GM23338 (cell line): ENCODE data around the gene XAGE3. TPM values are rescaled to one million over a fixed set of nuclear protein-coding genes. Genes with fewer than 3 reads are reported as not detected.
A peak's percentile ranks its signal among the peaks of the same experiment; 100 is the strongest.
"Not testable (repeated sequence)": the region's sequence is repeated elsewhere in the genome, so short reads cannot be mapped to it uniquely, and the experiment has no call there.

ENCODE experiments used
- ATAC-seq: fragments of 200-7000 bp; cut with Tn5 transposase; 3 replicates; pipeline ENCODE4 v1.9.1; 2020
- DNase-seq: peaks from one replicate; pipeline ENCODE4 v3.0.0-alpha.2; 2015; ENCODE audit warnings: low spot score
- H2AFZ ChIP-seq: fragments of 200-600 bp; sonication (generic); 2 replicates; pipeline ENCODE4 v1.8.0; 2016; ENCODE audit warnings: antibody characterized with exemption, mild to moderate bottlenecking, moderate library complexity
- H3F3A ChIP-seq: fragments of 200-600 bp; sonication (generic); replicated peaks from 2 replicates; pipeline ENCODE4 v1.8.0; 2017; ENCODE audit warnings: antibody characterized with exemption, mixed run types, low read depth
- H3K27ac ChIP-seq: fragments of 200-600 bp; sonication (generic); 2 replicates; pipeline ENCODE4 v1.6.1; 2016; ENCODE audit warnings: low read depth
- H3K27me3 ChIP-seq: fragments of 200-600 bp; sonication (generic); 2 replicates; pipeline ENCODE4 v1.8.0; 2016; ENCODE audit warnings: mild to moderate bottlenecking, mixed run types, moderate library complexity; ENCODE audit not compliant: insufficient read depth
- H3K36me3 ChIP-seq: fragments of 200-600 bp; sonication (generic); 2 replicates; pipeline ENCODE4 v1.8.0; 2016; ENCODE audit warnings: mild to moderate bottlenecking; ENCODE audit not compliant: insufficient read depth
- H3K4me1 ChIP-seq: fragments of 200-600 bp; sonication (generic); 2 replicates; pipeline ENCODE4 v1.8.0; 2016; ENCODE audit warnings: mild to moderate bottlenecking, moderate library complexity; ENCODE audit not compliant: insufficient read depth
- H3K4me2 ChIP-seq: fragments of 200-600 bp; sonication (generic); 2 replicates; pipeline ENCODE4 v1.7.1; 2017; ENCODE audit warnings: mixed run types
- H3K4me3 ChIP-seq: fragments of 200-600 bp; sonication (generic); 2 replicates; pipeline ENCODE4 v1.6.1; 2016; ENCODE audit warnings: mixed run types
- H3K79me2 ChIP-seq: fragments of 200-600 bp; sonication (generic); replicated peaks from 2 replicates; pipeline ENCODE4 v1.8.0; 2017; ENCODE audit warnings: mild to moderate bottlenecking; ENCODE audit not compliant: insufficient read depth
- H3K9me2 ChIP-seq: fragments of 200-600 bp; sonication (generic); 2 replicates; pipeline ENCODE4 v1.8.0; 2017; ENCODE audit not compliant: insufficient read depth
- H4K20me1 ChIP-seq: fragments of 200-600 bp; sonication (generic); replicated peaks from 2 replicates; pipeline ENCODE4 v1.8.0; 2017; ENCODE audit warnings: mild to moderate bottlenecking; ENCODE audit not compliant: insufficient read depth
- H3K27ac Mint-ChIP-seq: 2 replicates; pipeline ENCODE4 v1.8.0; 2020; ENCODE audit warnings: inconsistent platforms, mild to moderate bottlenecking, moderate library complexity, mixed read lengths
- H3K27me3 Mint-ChIP-seq: 3 replicates; pipeline ENCODE4 v1.8.0; 2022; ENCODE audit warnings: low read depth, mild to moderate bottlenecking, moderate library complexity, mixed read lengths, inconsistent platforms; ENCODE audit not compliant: insufficient read depth, poor library complexity
- H3K36me3 Mint-ChIP-seq: 3 replicates; pipeline ENCODE4 v1.8.0; 2021; ENCODE audit warnings: low read depth, mild to moderate bottlenecking, inconsistent platforms, moderate library complexity, mixed read lengths
- H3K4me1 Mint-ChIP-seq: 3 replicates; pipeline ENCODE4 v1.8.0; 2020; ENCODE audit warnings: mild to moderate bottlenecking, inconsistent platforms, mixed read lengths
- H3K4me3 Mint-ChIP-seq: 3 replicates; pipeline ENCODE4 v1.8.0; 2021; ENCODE audit warnings: moderate library complexity, mild to moderate bottlenecking, inconsistent platforms, mixed read lengths
- H3K9me3 Mint-ChIP-seq: 3 replicates; pipeline ENCODE4 v1.8.0; 2020; ENCODE audit warnings: moderate library complexity, mild to moderate bottlenecking, inconsistent platforms, mixed read lengths
- polyA plus RNA-seq: library from polyadenylated mRNA; unstranded; fragments of >200 nt; fragmentation: Nextera tagmentation; extraction: Ambion mirVana; gene quantifications from 2 replicates; pipeline ENCODE4 v1.2.1, GENCODE V29; 2016
- total RNA-seq: library from RNA; depleted of rRNA; stranded (reverse); fragments of >200 nt; shearing (Covaris generic); gene quantifications from 2 replicates; pipeline ENCODE4 v1.2.3, GENCODE V29; 2014

XAGE3 gene
- total and polyA plus RNA-seq, 2 experiments from 2014 or later: not detected

DNA sequence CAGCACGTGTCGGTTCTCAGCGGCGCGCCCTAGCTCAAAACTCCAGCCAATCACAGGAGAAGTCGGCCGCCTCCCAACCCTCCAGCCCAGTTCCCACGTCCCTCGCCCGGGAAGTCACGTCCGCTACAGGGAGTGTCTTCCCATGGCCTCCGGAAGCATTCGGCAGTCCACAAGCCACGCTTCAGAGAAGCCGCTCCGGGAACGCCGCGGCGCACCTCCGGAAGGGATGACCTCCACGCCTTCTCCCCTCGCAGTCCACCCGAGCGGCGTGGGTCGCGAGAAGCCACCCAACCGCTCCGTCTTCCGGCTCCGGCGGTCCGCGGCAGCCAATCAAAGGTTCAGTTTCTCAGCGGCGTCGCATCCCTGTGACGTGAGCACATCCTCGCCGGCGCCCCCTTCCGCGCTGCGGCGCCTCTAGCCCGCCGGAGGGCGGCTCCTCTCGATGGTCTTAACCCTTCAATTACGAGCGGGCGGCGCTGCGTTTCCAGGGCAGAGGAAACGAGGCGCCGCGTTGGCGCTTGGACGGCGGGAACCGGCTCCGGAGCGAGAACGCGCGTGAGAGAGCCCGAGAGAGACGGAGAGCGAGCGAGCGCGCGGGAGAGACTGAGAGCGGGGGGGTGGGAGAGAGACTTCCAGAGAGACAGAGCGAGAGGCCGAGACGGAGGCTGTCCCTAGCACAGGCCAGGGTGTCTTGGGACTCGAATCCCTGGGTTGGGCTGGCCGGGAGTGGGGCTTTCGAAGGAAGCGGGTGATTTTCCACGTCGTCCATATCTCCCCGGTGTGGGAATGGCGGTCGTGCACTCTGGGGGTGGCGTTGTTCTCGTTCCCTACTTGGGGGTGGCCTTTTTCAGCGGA is 29.2 kb upstream of the XAGE3 start, which contains the start of gene FAM156B:
Gene FAM156B (plus strand): TSS at position 476 of the 855 bp plus-strand sequence. CDS start 9,896 bp downstream, outside the sequence.
- H3K27me3 ChIP-seq, H3K4me2 ChIP-seq, H3K4me1 Mint-ChIP-seq, H3K27ac Mint-ChIP-seq, H3K4me1 ChIP-seq, H3K27me3 Mint-ChIP-seq, H3K27ac ChIP-seq, H3F3A ChIP-seq, DNase-seq, H3K79me2 ChIP-seq, H3K9me3 Mint-ChIP-seq, H4K20me1 ChIP-seq, H3K4me3 Mint-ChIP-seq, H2AFZ ChIP-seq, H3K36me3 Mint-ChIP-seq, H3K9me2 ChIP-seq, H3K36me3 ChIP-seq, H3K4me3 ChIP-seq: not testable (repeated sequence)
- peak; percentile 86 for ATAC-seq

DNA sequence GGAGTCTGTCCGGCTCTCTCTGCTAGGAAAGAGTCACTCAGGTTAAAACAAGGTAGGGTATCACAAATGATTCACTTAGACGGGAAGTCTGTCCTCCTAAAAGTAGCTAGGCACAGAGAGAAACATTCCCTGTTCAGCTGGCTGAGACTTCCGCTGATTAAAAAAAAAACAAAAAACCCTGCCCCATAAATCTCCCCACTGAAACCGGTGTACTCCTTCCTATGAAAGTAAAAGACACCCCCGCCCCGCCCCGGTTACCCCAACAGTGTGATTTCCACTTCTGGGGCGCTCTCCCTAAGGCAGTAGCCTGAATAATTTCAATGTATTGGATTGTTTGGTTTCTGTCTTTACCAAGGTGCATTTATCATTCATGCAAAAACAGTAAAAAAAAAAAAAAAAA is 28.6 kb upstream of the XAGE3 start:
- H3K27me3 Mint-ChIP-seq: not testable (repeated sequence)

DNA sequence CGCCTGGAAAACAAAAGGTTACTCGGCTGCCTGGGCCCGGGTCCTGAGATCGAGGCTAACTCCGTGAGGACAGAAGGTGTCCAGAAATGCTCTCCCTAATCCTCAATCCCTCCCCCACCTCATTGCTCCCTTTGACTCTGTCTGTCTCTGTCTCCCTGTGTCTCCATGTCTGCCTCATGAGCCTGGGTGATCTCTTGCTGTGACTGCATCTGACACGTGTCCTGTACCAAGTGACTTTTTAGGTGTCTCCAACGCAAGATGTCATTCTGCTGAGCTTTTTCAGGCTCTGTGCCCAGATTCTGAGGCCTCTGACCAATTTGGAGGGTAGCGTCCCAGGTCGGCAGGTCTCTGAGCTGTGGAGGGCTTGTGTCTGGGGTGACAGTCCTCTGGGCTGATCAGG is 20.2 kb upstream of the XAGE3 start:
- not testable (repeated sequence) for H3K4me1 Mint-ChIP-seq, DNase-seq, H3K36me3 Mint-ChIP-seq, H3K36me3 ChIP-seq, H3K27me3 ChIP-seq, H2AFZ ChIP-seq, H3K4me1 ChIP-seq, H3K27ac Mint-ChIP-seq, H3K9me3 Mint-ChIP-seq, H3K4me3 ChIP-seq, H3F3A ChIP-seq, H3K4me2 ChIP-seq, H3K4me3 Mint-ChIP-seq, ATAC-seq, H3K79me2 ChIP-seq, H3K27me3 Mint-ChIP-seq, H3K27ac ChIP-seq, H3K9me2 ChIP-seq, H4K20me1 ChIP-seq

More for the DNA sequence above, 28.6 kb upstream of the XAGE3 start:
- not testable (repeated sequence) for H3K4me1 Mint-ChIP-seq, H3K4me2 ChIP-seq, H3K4me3 Mint-ChIP-seq, ATAC-seq, H2AFZ ChIP-seq, H3K4me3 ChIP-seq, H3K36me3 Mint-ChIP-seq, H3K4me1 ChIP-seq, H3K9me2 ChIP-seq, DNase-seq, H3K9me3 Mint-ChIP-seq, H3K27ac Mint-ChIP-seq, H3K27me3 ChIP-seq, H3K79me2 ChIP-seq, H4K20me1 ChIP-seq, H3K36me3 ChIP-seq, H3K27ac ChIP-seq, H3F3A ChIP-seq

DNA sequence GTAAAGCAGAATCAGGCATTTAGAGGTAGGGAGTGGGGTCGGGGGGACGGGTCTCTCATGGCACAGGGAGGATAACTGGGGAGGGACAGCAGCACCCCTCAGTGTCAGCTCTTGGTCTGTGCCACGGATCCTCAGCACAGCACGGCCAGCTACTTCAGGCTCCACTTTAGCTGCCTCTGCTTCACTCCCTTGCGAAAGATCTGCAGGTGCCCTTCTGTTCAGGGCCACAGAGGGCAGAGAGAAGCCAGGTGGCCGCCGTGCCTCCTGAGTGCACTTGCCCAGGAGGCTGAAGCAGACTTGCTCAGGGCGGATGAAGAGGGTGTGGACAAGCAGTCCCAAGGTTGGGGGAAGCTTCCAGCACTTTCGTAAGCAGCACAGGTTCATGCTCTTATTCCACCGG is 19.6 kb upstream of the XAGE3 start:
- not testable (repeated sequence) for H3K36me3 Mint-ChIP-seq, ATAC-seq, H3K9me3 Mint-ChIP-seq, H3K4me1 ChIP-seq, H2AFZ ChIP-seq, H4K20me1 ChIP-seq, H3K4me1 Mint-ChIP-seq, DNase-seq, H3K4me2 ChIP-seq, H3K4me3 ChIP-seq, H3K27me3 Mint-ChIP-seq, H3K9me2 ChIP-seq, H3K27ac ChIP-seq, H3K4me3 Mint-ChIP-seq, H3K36me3 ChIP-seq, H3K27me3 ChIP-seq, H3K79me2 ChIP-seq, H3K27ac Mint-ChIP-seq, H3F3A ChIP-seq

DNA sequence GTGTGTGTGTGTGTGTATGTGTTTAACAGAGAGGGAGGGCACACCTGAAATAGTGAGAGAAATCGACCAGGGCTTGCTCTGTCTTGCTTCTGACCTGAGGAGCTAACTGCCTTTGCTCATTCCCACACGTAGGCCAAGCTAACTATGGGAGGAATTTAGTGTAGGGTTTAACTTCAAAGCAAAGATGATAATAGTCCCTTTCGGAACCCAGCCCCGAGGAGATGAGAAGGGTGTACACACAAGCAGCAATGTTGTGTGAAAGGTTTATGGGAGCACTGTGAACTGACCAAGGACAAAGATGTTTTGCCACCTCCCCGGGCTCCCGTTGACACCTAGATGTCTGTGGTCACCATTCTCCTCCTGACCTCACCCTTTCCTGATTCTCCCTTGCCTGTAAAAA is 8.5 kb upstream of the XAGE3 start:
- not testable (repeated sequence) for H3K9me3 Mint-ChIP-seq, H2AFZ ChIP-seq, H3K4me1 ChIP-seq, H3K4me3 ChIP-seq, H3K27ac Mint-ChIP-seq, ATAC-seq, H3F3A ChIP-seq, H3K36me3 ChIP-seq, H3K27me3 ChIP-seq, H3K4me3 Mint-ChIP-seq, H3K79me2 ChIP-seq, H3K27ac ChIP-seq, H3K4me1 Mint-ChIP-seq, H4K20me1 ChIP-seq, H3K9me2 ChIP-seq, H3K36me3 Mint-ChIP-seq, H3K4me2 ChIP-seq, DNase-seq, H3K27me3 Mint-ChIP-seq

DNA sequence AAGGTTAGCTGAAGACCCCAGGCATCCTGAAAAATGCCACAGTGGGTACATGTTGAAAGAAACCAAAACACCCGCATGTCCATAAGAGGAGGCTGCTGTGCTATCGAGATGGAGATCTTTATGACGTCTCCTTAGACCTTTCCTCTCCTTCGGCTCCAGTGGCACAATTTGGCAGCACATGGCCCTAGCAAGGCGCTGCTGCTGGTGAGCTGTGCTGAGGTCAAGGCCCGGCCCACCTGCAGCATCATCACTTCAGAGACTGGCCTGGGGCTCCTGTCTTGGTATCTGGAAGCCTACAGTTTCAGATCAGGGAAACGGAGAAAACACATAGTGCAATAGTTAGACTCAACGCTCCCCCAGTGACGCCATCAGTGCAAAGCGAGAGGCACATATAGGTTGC is 7.6 kb upstream of the XAGE3 start:
- H4K20me1 ChIP-seq, H3K4me1 Mint-ChIP-seq, H3K4me1 ChIP-seq, H3K27ac Mint-ChIP-seq, H3K4me3 Mint-ChIP-seq, H3K27me3 ChIP-seq, H3K79me2 ChIP-seq, H3K27me3 Mint-ChIP-seq, H3F3A ChIP-seq, H3K36me3 ChIP-seq, H2AFZ ChIP-seq, H3K9me2 ChIP-seq, H3K4me2 ChIP-seq, H3K9me3 Mint-ChIP-seq, H3K27ac ChIP-seq, H3K36me3 Mint-ChIP-seq, ATAC-seq, H3K4me3 ChIP-seq, DNase-seq: not testable (repeated sequence)
